Peyer's patch (tissue), 4 donors: ENCODE data around the gene PRKAB2.

Experiments
- POLR2A ChIP-seq, 2 donors: fragments of 450-650 bp; IDR thresholded peaks; one replicate each; pipeline ENCODE4 v1.5.1; 2017; ENCODE audit warnings: antibody characterized with exemption in 2 of 2, mild to moderate bottlenecking in 2 of 2, moderate library complexity in 2 of 2
- TF ChIP-seq, protein P1 (sequence below), 6 experiments: fragments of 450-650 bp in 4 of 6; fragments of 200-600 bp in 2 of 6; sonication (generic) in 1 of 6; IDR thresholded peaks; one replicate each; pipeline ENCODE4 v1.5.1; 2017 to 2019; ENCODE audit warnings: antibody characterized with exemption in 6 of 6, mild to moderate bottlenecking in 3 of 6, moderate library complexity in 1 of 6

- TF ChIP-seq, protein P1, sequence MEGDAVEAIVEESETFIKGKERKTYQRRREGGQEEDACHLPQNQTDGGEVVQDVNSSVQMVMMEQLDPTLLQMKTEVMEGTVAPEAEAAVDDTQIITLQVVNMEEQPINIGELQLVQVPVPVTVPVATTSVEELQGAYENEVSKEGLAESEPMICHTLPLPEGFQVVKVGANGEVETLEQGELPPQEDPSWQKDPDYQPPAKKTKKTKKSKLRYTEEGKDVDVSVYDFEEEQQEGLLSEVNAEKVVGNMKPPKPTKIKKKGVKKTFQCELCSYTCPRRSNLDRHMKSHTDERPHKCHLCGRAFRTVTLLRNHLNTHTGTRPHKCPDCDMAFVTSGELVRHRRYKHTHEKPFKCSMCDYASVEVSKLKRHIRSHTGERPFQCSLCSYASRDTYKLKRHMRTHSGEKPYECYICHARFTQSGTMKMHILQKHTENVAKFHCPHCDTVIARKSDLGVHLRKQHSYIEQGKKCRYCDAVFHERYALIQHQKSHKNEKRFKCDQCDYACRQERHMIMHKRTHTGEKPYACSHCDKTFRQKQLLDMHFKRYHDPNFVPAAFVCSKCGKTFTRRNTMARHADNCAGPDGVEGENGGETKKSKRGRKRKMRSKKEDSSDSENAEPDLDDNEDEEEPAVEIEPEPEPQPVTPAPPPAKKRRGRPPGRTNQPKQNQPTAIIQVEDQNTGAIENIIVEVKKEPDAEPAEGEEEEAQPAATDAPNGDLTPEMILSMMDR (IDR thresholded peaks at IDR 0.05), result no peak
- no peak for TF ChIP-seq POLR2A (IDR thresholded peaks at IDR 0.05)
Observed at GRCh38 chr1:147162093-147162492, 10.2 kb downstream of the PRKAB2 start.
